Activated effector memory CD4-positive, alpha-beta T cell treated with Interleukin-2 at 50 U/mL for 16 hours (primary cell): ENCODE data around the gene AREL1.
"Not testable (repeated sequence)": the region's sequence is repeated elsewhere in the genome, so short reads cannot be mapped to it uniquely, and the experiment has no call there.

Experiments
- DNase-seq: peaks from one replicate; pipeline ENCODE4 v3.0.0-alpha.2; 2020

Gene AREL1

GRCh38 chr14:74712499-74713394, at the start of gene AREL1, which contains the start of gene FCF1:
AREL1 (minus strand) TSS chr14:74713080; CDS start chr14:74685615, 27,465 bp downstream.
FCF1 (plus strand) TSS chr14:74713144; CDS start chr14:74713198, 54 bp downstream.
- peak; percentile 70 for DNase-seq

GRCh38 chr14:74758505-74758904, 45.6 kb upstream of the AREL1 start:
- DNase-seq: not testable (repeated sequence)

- DNase-seq: no peak
Observed at GRCh38 chr14:74756326-74756725, 43.4 kb upstream of the AREL1 start.

GRCh38 chr14:74754899-74755298, 42.0 kb upstream of the AREL1 start:
- DNase-seq: no peak

GRCh38 chr14:74754157-74754556, 41.3 kb upstream of the AREL1 start:
- DNase-seq: no peak

- DNase-seq: no peak
Observed at GRCh38 chr14:74747237-74747636, 34.4 kb upstream of the AREL1 start.

- DNase-seq: no peak
Observed at GRCh38 chr14:74739293-74740030, 26.6 kb upstream of the AREL1 start.

- DNase-seq: no peak
Observed at GRCh38 chr14:74737753-74738325, 25.0 kb upstream of the AREL1 start.

- no peak for DNase-seq
Observed at GRCh38 chr14:74735125-74735524, 22.2 kb upstream of the AREL1 start.

- DNase-seq: no peak
Observed at GRCh38 chr14:74733221-74733620, 20.3 kb upstream of the AREL1 start.

GRCh38 chr14:74732387-74732786, 19.5 kb upstream of the AREL1 start:
- DNase-seq: no peak

GRCh38 chr14:74723134-74723533, 10.3 kb upstream of the AREL1 start:
- DNase-seq: no peak

GRCh38 chr14:74720526-74720925, 7.6 kb upstream of the AREL1 start:
- DNase-seq: no peak

- no peak for DNase-seq
Observed at GRCh38 chr14:74713395-74713735, 485 bp upstream of the AREL1 start.

- no peak for DNase-seq
Observed at GRCh38 chr14:74711651-74712050, 1.2 kb downstream of the AREL1 start.

- no peak for DNase-seq
Observed at GRCh38 chr14:74710480-74710879, 2.4 kb downstream of the AREL1 start.

- DNase-seq: no peak
Observed at GRCh38 chr14:74705613-74706500, 7.0 kb downstream of the AREL1 start.

GRCh38 chr14:74704656-74705055, 8.2 kb downstream of the AREL1 start:
- DNase-seq: no peak

- DNase-seq: no peak
Observed at GRCh38 chr14:74703043-74703442, 9.8 kb downstream of the AREL1 start.

- no peak for DNase-seq
Observed at GRCh38 chr14:74702293-74702692, 10.6 kb downstream of the AREL1 start.

- no peak for DNase-seq
Observed at GRCh38 chr14:74698465-74698864, 14.4 kb downstream of the AREL1 start.

GRCh38 chr14:74697976-74698375, 14.9 kb downstream of the AREL1 start:
- no peak for DNase-seq

- DNase-seq: no peak
Observed at GRCh38 chr14:74697543-74697942, 15.3 kb downstream of the AREL1 start.
